ENCODE data around the gene NR1I3.

The NR1I3 gene

GRCh38 chr1:161185732-161186311 is 52.2 kb downstream of the NR1I3 start:
- no peaks in the 10 kb centered on the region for H3K9me3 Mint-ChIP-seq
- peak overlapping the region; percentile 68 for H3K4me3 Mint-ChIP-seq
- H3K36me3 Mint-ChIP-seq (ENCODE audit: low read depth) = peaks cover 5% of the 10 kb centered on the region
- H3K27me3 Mint-ChIP-seq (ENCODE audit: low read depth) = no peaks in the 10 kb centered on the region
- H3K27ac Mint-ChIP-seq = peak overlapping the region; percentile 94
- H3K4me1 Mint-ChIP-seq (ENCODE audit: low read depth) = peaks cover 64% of the 10 kb centered on the region

GRCh38 chr1:161185282-161185682 is 52.7 kb downstream of the NR1I3 start:
- no peaks in the 10 kb centered on the region for H3K9me3 Mint-ChIP-seq
- peaks cover 7% of the 10 kb centered on the region for H3K36me3 Mint-ChIP-seq (ENCODE audit: low read depth)
- peaks cover 69% of the 10 kb centered on the region for H3K4me1 Mint-ChIP-seq (ENCODE audit: low read depth)
- peak overlapping the region; percentile 68 for H3K4me3 Mint-ChIP-seq
- no peaks in the 10 kb centered on the region for H3K27me3 Mint-ChIP-seq (ENCODE audit: low read depth)
- H3K27ac Mint-ChIP-seq = peak overlapping the region; percentile 94

- H3K4me1 Mint-ChIP-seq (ENCODE audit: low read depth) = peaks cover 68% of the 10 kb centered on the region
- peak overlapping the region; percentile 61 for H3K4me3 Mint-ChIP-seq
- H3K9me3 Mint-ChIP-seq = no peaks in the 10 kb centered on the region
- peaks cover 6% of the 10 kb centered on the region for H3K36me3 Mint-ChIP-seq (ENCODE audit: low read depth)
- H3K27ac Mint-ChIP-seq = peak overlapping the region; percentile 95
- no peaks in the 10 kb centered on the region for H3K27me3 Mint-ChIP-seq (ENCODE audit: low read depth)
Measured at GRCh38 chr1:161182214-161182613, 55.8 kb downstream of the NR1I3 start.

- Mint-ChIP-seq H3K36me3 (ENCODE audit: low read depth) (peaks cover 13% of the 10 kb centered on the region), H3K27ac (peak overlapping the region; percentile 86), H3K4me1 (ENCODE audit: low read depth) (peaks cover 69% of the 10 kb centered on the region), H3K4me3 (no peak overlapping the region), H3K27me3 (ENCODE audit: low read depth) (no peaks in the 10 kb centered on the region), H3K9me3 (no peaks in the 10 kb centered on the region)
Measured at GRCh38 chr1:161180639-161181038, 57.4 kb downstream of the NR1I3 start.

GRCh38 chr1:161179698-161180097 is 58.3 kb downstream of the NR1I3 start:
- no peaks in the 10 kb centered on the region for H3K27me3 Mint-ChIP-seq (ENCODE audit: low read depth)
- peaks cover 70% of the 10 kb centered on the region for H3K4me1 Mint-ChIP-seq (ENCODE audit: low read depth)
- H3K9me3 Mint-ChIP-seq = no peaks in the 10 kb centered on the region
- H3K4me3 Mint-ChIP-seq = no peak overlapping the region
- H3K27ac Mint-ChIP-seq = peak overlapping the region; percentile 86
- H3K36me3 Mint-ChIP-seq (ENCODE audit: low read depth) = peaks cover 18% of the 10 kb centered on the region

Measured in T-helper 1 cell treated with Interleukin-12 subunit alpha and Interleukin-12 subunit beta and Interleukin-4 antibody, amounts not matched to agents 30 μg/mL and 1 μg/mL, for 36 hours (primary cell).